ENCODE measurements around the gene NUB1.
A peak's percentile ranks its signal among the peaks of the same experiment; 100 is the strongest.

The NUB1 gene

GRCh38 chr7:151313857-151314256, 27.8 kb upstream of the NUB1 start:
- H3K4me3 ChIP-seq (ENCODE audit: low read depth, low read length) = no peak overlapping the region
- no peak for TF ChIP-seq CTCF (IDR thresholded peaks at IDR 0.05; ENCODE audit: borderline replicate concordance, insufficient read depth, low read depth, low read length)

GRCh38 chr7:151314401-151314800, 27.2 kb upstream of the NUB1 start:
- no peak overlapping the region for H3K4me3 ChIP-seq (ENCODE audit: low read depth, low read length)
- TF ChIP-seq CTCF (IDR thresholded peaks at IDR 0.05; ENCODE audit: borderline replicate concordance, insufficient read depth, low read depth, low read length) = no peak

GRCh38 chr7:151315038-151315655, 26.5 kb upstream of the NUB1 start:
- peak; percentile 64 for TF ChIP-seq CTCF (IDR thresholded peaks at IDR 0.05; ENCODE audit: borderline replicate concordance, insufficient read depth, low read depth, low read length)
- no peak overlapping the region for H3K4me3 ChIP-seq (ENCODE audit: low read depth, low read length)

- no peak overlapping the region for H3K4me3 ChIP-seq (ENCODE audit: low read depth, low read length)
- no peak for TF ChIP-seq CTCF (IDR thresholded peaks at IDR 0.05; ENCODE audit: borderline replicate concordance, insufficient read depth, low read depth, low read length)
Measured at GRCh38 chr7:151316896-151317295, 24.7 kb upstream of the NUB1 start.

- TF ChIP-seq CTCF (IDR thresholded peaks at IDR 0.05; ENCODE audit: borderline replicate concordance, insufficient read depth, low read depth, low read length) = no peak
- H3K4me3 ChIP-seq (ENCODE audit: low read depth, low read length) = no peak overlapping the region
Measured at GRCh38 chr7:151317936-151318335, 23.7 kb upstream of the NUB1 start.

GRCh38 chr7:151319189-151319588, 22.4 kb upstream of the NUB1 start:
- no peak overlapping the region for H3K4me3 ChIP-seq (ENCODE audit: low read depth, low read length)
- no peak for TF ChIP-seq CTCF (IDR thresholded peaks at IDR 0.05; ENCODE audit: borderline replicate concordance, insufficient read depth, low read depth, low read length)

GRCh38 chr7:151320263-151320845, 21.3 kb upstream of the NUB1 start:
- no peak overlapping the region for H3K4me3 ChIP-seq (ENCODE audit: low read depth, low read length)
- no peak for TF ChIP-seq CTCF (IDR thresholded peaks at IDR 0.05; ENCODE audit: borderline replicate concordance, insufficient read depth, low read depth, low read length)
